Body of pancreas (tissue), 4 donors: Measurements from ENCODE around the gene EID1.

ENCODE experiments used
- POLR2A ChIP-seq, 3 donors: fragments of 450-650 bp; IDR thresholded peaks; one replicate each; pipeline ENCODE4 v1.6.1; 2016; ENCODE audit warnings: antibody characterized with exemption in 3 of 3, mild to moderate bottlenecking in 2 of 3
- TF ChIP-seq, protein P1 (sequence below), 7 experiments: fragments of 450-650 bp in 4 of 7; fragments of 200-600 bp in 3 of 7; sonication (generic) in 3 of 7; IDR thresholded peaks; one replicate each; pipeline ENCODE4 v1.5.1; 2016 to 2019; ENCODE audit warnings: antibody characterized with exemption in 7 of 7

GRCh38 chr15:48856942-48857341, 21.0 kb upstream of the EID1 start:
- TF ChIP-seq, protein P1, sequence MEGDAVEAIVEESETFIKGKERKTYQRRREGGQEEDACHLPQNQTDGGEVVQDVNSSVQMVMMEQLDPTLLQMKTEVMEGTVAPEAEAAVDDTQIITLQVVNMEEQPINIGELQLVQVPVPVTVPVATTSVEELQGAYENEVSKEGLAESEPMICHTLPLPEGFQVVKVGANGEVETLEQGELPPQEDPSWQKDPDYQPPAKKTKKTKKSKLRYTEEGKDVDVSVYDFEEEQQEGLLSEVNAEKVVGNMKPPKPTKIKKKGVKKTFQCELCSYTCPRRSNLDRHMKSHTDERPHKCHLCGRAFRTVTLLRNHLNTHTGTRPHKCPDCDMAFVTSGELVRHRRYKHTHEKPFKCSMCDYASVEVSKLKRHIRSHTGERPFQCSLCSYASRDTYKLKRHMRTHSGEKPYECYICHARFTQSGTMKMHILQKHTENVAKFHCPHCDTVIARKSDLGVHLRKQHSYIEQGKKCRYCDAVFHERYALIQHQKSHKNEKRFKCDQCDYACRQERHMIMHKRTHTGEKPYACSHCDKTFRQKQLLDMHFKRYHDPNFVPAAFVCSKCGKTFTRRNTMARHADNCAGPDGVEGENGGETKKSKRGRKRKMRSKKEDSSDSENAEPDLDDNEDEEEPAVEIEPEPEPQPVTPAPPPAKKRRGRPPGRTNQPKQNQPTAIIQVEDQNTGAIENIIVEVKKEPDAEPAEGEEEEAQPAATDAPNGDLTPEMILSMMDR (IDR thresholded peaks at IDR 0.05), result no peak
- TF ChIP-seq POLR2A (IDR thresholded peaks at IDR 0.05), result no peak
